ENCODE results near the gene C4B. TPM values are rescaled to one million over a fixed set of nuclear protein-coding genes. Genes with fewer than 3 reads are reported as not detected.

Gene C4B
- total and polyA plus RNA-seq, 2 donors (not counting 3 experiments of a cell fraction or from before 2014, with no cell fraction given) = 4.4 to 6.3 TPM

DNA sequence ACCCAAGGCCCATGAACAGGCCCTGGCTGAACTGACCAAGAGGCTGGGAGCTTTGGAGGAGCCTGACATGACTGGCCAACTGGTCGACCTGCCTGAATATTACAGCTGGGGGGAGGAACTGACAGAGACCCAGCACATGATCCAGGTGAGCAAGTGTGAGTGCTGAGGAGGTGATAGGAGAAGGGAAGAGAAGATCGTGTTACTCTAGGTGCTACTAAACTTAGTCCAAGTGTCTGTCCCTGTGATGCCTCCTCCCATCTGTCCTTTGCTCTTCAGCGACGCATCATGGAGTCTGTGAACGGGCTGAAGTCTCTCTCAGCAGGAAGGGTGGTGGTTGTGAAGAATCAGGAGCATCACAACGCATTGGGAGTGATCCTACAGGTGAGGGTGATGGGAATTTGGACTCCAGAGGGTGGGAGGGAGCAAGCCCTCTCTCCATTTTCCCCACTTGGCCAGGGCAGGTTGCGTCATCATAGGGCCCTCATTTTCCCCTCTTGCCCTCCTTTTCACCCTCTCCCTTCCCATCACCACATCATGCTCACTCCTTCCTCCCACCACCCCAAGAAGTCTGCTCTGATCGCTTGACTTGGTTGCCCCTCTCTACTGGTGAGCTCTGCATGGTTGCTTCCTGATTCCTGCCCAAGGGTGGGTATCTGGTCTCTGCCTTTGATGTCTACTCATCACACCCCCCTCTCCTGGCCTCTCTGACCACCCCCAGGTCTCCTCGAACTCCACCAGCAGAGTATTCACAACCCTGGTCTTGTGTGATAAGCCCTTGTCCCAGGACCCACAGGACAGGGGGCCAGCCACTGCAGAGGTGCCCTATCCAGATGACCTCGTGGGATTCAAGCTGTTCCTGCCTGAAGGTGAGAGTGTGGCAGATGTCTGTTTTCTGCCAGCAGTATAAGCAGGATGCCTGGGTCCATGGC is 47.3 kb upstream of the C4B start:
- dilution Hi-C loops (cut with MboI; ENCODE audit: extremely low pct_ligation_motif_present, low sequenced_read_pairs) (no loop called here), intact Hi-C loops (cut with micrococcal nuclease) (no loop called here)
- Histone ChIP-seq H3K79me2 (ENCODE audit: control insufficient read depth, insufficient read depth, low read length) (peaks cover 15% of the 10 kb centered on the region), H3K27ac (ENCODE audit: insufficient read depth, low read depth, low read length) (no peak overlapping the region), H3K36me3 (ENCODE audit: control insufficient read depth in 2 of 2, extremely low read depth in 1 of 2, insufficient read depth in 2 of 2, low read length in 2 of 2) (peaks cover 9 to 55% of the 10 kb centered on the region in 2 experiments), H3K9me1 (replicated peaks; ENCODE audit: control insufficient read depth, extremely low read depth, insufficient read depth, low read length) (no peaks in the 10 kb centered on the region), H3K9me3 (replicated peaks; ENCODE audit: control insufficient read depth, insufficient read depth, low read length) (no peaks in the 10 kb centered on the region), H3K9ac (replicated peaks; ENCODE audit: extremely low read depth, insufficient read depth, low read length) (no peak overlapping the region), H3K4me3 (replicated peaks in 1 of 3; ENCODE audit: insufficient read depth in 1 of 3, low read depth in 1 of 3, low read length in 3 of 3) (no peak overlapping the region), H3K4me1 (ENCODE audit: control insufficient read depth, extremely low read depth, insufficient read depth, low read length) (peaks cover 9% of the 10 kb centered on the region), H4K20me1 (replicated peaks; ENCODE audit: control insufficient read depth, extremely low read depth, insufficient read depth, low read length) (no peaks in the 10 kb centered on the region), H2AFZ (ENCODE audit: low read depth, low read length) (no peak overlapping the region), H3K27me3 (ENCODE audit: control insufficient read depth in 2 of 2, insufficient read depth in 2 of 2, low read length in 2 of 2) (no peaks in the 10 kb centered on the region), H3K4me2 (ENCODE audit: insufficient read depth, low read length) (no peak overlapping the region)
- FAIRE-seq = no peak
- no TSS peak for BruUV-seq (replicated peaks)
- no peak for DNase-seq (ENCODE audit: low read depth, low spot score)
- TF ChIP-seq FOS (IDR thresholded peaks at IDR 0.05; ENCODE audit: borderline replicate concordance, insufficient read depth, low read length) (no peak), POLR2A (IDR thresholded peaks at IDR 0.05; ENCODE audit: low read depth, low read length) (no peak), POLR2AphosphoS5 (IDR thresholded peaks at IDR 0.05; ENCODE audit: insufficient read depth, low read depth, low read length) (no peak), GATA2 (IDR thresholded peaks at IDR 0.05; ENCODE audit: insufficient read depth, insufficient read length, low read depth, low read length) (no peak), JUN (IDR thresholded peaks at IDR 0.05; ENCODE audit: borderline replicate concordance, insufficient read depth, insufficient read length, low read depth) (no peak)
- TF ChIP-seq, protein P1, sequence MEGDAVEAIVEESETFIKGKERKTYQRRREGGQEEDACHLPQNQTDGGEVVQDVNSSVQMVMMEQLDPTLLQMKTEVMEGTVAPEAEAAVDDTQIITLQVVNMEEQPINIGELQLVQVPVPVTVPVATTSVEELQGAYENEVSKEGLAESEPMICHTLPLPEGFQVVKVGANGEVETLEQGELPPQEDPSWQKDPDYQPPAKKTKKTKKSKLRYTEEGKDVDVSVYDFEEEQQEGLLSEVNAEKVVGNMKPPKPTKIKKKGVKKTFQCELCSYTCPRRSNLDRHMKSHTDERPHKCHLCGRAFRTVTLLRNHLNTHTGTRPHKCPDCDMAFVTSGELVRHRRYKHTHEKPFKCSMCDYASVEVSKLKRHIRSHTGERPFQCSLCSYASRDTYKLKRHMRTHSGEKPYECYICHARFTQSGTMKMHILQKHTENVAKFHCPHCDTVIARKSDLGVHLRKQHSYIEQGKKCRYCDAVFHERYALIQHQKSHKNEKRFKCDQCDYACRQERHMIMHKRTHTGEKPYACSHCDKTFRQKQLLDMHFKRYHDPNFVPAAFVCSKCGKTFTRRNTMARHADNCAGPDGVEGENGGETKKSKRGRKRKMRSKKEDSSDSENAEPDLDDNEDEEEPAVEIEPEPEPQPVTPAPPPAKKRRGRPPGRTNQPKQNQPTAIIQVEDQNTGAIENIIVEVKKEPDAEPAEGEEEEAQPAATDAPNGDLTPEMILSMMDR (IDR thresholded peaks at IDR 0.05; ENCODE audit: extremely low read depth in 1 of 2, insufficient read depth in 1 of 2, low read depth in 1 of 2, low read length in 2 of 2) = no peak
- TF ChIP-seq, protein P2, sequence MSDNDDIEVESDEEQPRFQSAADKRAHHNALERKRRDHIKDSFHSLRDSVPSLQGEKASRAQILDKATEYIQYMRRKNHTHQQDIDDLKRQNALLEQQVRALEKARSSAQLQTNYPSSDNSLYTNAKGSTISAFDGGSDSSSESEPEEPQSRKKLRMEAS (IDR thresholded peaks at IDR 0.05; ENCODE audit: insufficient read depth, insufficient read length) = no peak
- ChIA-PET CTCF (interaction anchor here (1.3 kb wide), 1 partner anchor 15 kb away, joined by 7 read pairs; no protein-coding TSS in a partner anchor), POLR2A (no interaction called here)
